HG02938 (cell line): ENCODE data around the gene ADH5.
"Not testable (repeated sequence)": the region's sequence is repeated elsewhere in the genome, so short reads cannot be mapped to it uniquely, and the experiment has no call there.

Experiments used
- ATAC-seq: cut with Tn5 transposase; IDR thresholded peaks from one replicate; pipeline ENCODE4 v1.9.1; 2021; ENCODE audit warnings: mild to moderate bottlenecking, moderate library complexity; ENCODE audit not compliant: unreplicated experiment

Gene ADH5

DNA sequence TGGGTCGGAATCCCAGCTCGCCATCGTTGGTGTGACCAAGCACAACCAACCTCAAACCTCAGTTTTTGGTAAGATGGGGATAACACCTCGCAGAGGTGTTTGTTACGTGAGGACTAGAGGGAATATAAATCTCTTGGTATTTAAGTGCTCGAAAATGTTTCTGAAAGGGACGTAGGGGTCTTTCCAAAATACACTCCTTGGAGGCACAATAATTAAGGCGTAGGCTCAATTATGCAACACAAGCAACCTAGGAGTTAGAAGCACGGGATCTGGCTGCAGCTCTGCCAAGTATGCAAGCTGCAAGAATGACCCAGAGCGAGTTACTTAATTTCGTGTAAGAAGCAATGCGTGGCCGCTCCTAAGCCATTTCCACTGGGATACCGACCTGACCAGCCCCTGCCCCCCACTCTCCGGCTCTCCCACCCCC is 552 bp downstream of the ADH5 start:
- ATAC-seq = peak; percentile 30

DNA sequence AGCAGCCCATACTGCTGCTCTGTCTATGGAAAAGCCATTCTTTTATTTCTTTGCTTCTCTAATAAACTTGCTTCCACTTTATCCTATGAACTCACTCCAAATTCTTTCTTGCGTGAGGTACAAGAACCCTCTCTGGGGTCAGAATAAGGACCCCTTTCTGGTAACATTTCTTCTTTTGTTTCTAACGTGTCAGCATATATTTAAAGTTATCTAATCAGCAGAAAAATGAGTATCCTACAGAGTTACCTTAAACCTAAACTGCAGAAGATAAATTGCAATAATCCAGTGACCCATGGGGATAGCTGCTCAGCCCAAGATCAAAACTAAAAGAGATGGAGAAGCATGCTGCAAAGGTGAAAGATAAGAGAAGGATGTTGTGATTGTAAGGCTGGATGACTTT is 4.0 kb downstream of the ADH5 start:
- ATAC-seq = no peak

DNA sequence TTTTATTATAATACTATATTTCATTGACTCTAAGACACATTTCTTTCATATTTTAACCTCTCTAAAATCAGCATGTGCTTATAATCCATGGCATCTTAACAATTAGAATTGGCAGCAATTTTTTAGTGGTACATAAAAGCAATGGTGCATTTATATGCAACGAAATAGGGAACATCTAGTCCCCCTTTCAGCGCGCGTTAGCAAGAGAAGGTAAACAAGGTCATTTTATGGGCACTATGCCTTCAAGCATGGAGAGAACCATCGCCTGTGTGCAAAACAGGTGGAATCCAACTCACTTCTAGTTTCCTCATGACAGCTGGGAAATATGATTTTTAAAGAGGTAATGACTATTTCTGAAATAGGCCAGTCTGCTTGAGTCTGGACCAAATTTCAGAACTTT is 6.4 kb downstream of the ADH5 start:
- no peak for ATAC-seq

DNA sequence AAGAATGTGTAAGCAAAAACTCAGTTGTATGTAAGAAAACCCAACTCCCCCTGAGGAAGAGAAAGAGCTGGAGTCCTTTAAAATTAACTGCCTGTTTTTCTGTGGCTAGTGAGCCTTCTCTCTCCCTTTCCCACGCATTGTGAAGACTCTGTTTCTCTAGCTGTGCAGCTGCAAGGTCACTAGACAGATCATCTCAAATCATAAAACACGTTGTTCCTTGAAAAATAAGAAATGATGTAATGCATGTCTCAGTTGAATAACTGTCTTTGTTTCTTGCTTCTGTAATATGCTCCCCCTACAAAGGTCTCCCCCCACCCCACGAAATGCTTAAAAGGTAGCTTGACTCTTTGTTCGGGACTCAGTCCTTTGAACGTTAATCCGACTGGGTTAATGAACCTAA is 7.7 kb downstream of the ADH5 start:
- not testable (repeated sequence) for ATAC-seq

DNA sequence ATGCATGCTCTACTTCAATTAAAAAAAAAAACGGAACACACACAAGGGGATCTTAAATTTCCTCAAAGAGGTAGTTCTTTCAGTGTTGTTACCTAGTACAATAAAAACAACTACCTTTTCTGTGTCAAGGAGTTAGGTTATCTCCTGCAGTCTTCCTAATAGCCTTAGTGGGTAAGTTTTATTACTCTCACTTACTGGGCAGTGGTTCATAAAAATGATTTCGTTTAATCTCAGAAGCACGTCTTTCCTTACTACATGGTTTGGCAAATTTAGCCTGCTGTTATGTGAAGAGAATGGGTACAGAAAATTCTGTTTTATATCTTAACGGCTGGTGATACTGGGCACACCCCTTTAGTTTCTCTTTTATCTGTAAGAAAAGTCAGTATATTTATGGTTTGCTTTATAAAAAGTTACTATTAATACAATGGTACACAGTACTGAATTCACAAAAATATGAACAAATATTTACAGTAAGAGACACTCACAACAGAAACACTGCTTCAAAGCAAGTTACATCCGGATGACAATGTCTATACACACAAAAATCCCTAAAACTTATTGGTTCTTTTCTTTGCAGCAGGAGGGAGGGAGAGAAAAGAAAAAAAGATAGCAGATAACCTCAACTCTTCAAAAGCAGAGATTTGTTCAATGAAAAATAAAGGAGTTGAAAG is 8.8 kb downstream of the ADH5 start:
- no peak for ATAC-seq

DNA sequence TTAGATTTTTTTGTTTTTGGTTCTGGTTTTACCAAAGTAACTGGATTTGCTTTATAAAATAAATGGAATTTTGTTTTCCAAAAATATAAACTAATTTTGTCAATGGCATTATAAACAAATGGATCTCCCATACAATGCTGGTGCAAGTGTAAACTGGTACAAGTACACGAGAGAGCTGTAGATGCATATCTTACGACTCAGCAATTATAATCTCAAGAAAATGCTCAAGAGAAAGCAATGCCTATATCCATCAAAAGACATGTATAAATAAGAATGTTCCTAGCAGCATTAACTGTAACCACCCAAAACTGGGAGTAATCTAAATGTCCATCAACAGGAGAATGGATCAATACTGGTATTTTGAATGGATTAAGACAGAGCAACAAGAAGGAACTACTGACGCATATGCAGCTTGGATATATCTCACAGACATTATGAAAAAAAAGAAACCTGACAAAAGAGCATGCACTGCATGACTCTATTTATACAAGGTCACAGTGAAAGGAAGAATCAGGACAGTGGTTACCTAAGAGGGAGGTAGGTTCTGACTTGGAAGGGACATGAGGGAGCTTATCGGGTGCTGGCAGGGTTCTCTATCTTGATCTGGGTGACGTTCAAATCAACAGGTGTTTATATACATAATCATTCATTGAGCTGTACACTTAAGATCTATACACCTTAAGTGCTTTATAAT is 9.5 kb downstream of the ADH5 start:
- no peak for ATAC-seq

DNA sequence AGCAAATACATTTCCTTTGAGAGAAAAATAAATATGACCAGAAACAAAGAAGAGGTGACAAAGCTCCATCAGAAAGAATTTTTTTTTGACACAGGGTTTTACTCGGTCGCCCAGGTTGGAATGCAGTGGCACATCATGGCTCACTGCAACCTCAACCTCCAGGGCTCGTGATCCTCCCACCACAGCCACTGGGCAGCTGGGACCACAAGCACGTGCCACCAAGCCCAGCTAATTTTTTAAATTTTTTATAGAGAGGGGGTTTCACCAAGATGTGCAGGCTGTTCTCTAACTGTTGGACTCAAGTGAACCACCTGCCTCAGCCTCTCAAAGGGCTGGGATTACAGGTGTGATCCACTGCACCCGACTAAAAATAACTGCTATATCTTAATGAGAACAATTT is 10.3 kb downstream of the ADH5 start:
- ATAC-seq = no peak

DNA sequence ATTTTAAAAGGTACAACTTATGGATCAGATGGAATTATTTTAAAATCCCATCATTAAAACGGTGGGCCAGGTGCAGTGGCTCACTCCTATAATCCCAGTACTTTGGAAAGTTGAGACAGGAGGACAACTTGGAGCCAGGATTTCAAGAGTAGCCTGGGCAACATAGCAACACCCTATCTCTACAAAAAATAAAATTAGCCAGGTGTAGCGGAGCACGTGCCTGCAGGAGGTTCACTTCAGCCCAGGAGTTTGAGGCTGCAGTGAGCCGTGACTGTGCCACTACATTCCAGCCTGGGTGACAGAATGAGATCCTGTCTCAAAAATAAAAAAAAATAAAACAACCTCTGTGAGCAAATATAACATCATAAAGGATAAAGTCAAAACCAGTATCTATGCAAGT is 11.4 kb downstream of the ADH5 start:
- ATAC-seq = no peak

DNA sequence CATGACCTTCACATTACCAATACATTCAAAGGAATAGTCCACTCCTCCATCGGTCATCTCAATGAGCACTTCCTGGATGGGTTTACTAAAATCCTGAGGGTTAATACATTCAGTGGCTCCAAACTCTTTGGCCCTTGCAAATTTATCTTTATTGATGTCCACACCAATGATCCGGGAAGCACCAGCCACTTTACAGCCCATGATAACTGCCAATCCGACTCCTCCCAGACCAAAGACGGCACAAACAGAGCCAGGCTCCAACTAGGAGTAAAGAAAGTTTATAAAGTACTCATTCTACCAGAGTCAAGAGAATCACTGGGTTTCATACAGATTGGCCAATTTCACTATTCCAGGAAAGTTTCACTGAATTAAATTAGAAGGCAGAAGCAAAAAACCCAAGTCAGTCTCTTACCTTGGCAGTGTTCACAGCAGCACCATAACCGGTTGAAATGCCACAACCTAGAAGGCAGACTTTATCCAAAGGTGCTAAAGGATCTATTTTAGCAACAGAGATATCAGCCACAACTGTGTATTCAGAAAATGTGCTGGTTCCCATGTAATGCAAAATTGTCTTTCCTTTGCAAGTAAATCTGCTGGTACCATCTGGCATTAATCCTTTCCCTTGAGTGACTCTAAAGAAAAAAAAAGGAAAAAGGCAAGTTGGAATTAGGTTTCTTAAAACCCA is 12.2 kb downstream of the ADH5 start:
- ATAC-seq = no peak

DNA sequence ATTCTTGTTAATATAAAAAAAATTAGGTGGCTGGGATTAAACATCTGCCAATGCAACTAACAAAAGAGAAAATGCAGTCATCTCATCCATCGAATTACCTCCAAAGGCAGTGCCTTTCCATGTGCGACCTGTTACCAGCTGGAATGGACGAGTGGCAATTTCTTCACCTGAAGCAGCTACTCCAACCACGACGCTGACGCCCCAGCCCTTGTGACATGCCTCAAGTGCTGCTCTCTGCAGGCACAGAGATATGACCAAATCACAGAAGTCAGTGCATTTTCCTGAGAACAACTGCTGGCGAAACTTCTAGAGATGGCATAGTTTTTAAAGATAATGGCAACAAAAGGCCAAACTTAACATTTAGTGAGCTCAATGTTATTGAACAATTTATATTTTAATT is 13.8 kb downstream of the ADH5 start:
- no peak for ATAC-seq

DNA sequence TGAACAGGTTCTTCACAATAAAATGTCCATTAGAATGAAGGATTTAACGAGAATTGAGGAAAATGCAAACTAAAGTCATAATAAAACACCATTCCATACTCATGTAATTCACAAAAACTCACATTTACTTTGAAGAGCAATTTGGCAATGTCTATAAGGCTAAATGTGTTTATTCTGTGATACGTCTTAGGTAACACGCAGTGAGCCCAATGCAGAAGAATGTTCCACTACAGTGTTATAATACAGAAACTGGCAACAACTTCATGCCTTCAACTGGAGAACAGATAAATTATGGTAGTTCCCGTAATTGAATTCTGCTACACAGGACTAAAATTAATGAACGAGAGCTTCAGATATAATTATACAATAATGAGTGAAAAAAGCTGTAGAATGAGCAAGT is 17.4 kb downstream of the ADH5 start:
- no peak for ATAC-seq

DNA sequence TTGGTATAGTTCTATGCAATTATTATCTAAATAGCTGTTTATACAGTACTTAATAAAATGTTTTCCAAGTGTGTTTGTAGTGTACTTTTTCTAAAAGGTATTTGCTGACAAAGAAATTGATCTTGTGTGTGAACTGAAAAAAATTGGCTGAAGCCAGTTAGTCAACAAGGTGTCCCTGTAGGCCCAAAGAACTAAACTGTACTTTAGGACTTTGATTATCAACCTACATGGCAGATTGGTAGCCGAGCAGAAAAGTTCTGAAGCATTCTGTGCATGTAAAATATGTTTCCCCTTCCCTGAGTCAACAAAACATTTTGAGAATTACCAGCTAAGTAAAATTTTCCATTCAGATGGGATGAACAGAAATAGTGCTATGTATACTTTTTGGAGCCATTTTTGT is 21.0 kb downstream of the ADH5 start:
- no peak for ATAC-seq

DNA sequence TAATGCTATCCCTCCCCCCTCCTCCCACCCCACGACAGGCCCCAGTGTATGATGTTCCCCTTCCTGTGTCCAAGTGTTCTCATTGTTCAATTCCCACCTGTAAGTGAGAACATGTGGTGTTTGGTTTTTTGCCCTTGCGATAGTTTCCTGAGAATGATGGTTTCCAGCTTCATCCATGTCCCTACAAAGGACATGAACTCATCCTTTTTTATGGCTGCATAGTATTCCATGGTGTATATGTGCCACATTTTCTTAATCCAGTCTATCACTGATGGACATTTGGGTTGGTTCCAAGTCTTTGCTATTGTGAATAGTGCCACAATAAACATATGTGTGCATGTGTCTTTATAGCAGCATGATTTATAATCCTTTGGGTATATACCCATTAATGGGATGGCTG is 23.1 kb downstream of the ADH5 start:
- not testable (repeated sequence) for ATAC-seq

DNA sequence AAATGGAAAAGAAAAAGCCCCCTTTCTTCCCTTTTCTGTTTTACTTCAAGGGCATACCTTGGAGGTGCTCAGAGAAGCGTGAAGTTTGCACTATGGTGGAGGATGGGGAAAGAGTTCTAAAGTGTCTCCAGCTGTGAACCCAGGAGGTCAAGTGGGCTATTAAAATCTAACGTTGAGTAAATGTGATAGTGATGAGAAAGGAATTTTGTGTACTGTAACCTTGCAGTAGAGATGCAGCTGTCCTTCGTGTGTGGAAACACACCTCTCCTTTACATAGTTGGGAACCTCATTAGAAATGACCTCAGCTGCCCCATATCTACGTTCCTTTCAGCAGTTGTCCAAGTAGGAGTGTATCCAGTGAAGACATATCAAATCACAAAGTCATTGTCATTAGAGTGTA is 26.5 kb downstream of the ADH5 start:
- ATAC-seq = no peak

DNA sequence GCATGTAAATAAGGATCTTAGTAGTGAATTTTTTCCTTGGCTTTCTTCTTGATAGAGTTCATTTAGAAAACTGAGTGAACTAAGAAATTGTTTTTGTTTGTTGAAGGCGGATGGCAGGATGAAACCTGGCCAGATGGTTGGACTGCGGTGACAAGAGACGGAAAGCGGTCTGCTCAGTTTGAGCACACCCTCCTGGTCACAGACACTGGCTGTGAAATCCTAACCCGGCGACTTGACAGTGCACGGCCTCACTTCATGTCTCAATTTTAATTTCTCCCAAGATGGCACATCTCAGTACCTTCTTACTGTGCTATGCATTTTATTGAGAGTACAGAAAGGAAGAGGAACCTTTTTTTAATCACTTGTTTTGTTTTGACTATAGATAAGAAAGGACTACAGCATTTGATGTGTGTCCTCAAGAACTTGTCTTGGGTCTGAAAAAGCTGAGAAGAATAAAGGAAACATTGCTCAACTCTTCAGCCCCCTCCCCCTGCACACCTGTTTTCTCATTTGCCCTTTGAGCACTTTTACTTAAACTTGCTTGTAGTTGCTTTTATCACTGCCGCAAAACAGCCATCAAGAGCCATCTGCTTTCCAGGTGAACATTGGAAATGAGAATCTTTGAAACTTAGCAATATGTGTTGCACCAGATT is 27.4 kb downstream of the ADH5 start:
- ATAC-seq = no peak

DNA sequence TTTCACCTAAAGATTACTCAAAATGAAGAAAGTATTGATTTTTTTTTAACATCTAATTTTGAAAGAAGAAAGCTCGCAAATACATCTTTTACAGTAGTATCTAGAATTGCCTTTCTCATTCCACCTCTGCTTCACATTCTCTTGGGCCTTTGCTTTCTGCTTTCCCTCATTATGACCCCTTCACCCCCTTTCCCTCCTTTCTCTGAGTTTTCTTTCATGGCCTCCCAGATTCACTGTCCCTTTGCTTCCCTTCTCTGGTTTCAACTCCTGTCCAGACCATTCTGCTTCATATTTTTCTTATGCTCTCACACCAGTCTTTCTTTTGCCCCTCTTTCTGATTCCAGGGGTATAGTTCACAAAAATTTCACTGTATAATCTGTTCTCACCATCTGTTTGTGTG is 29.0 kb downstream of the ADH5 start:
- ATAC-seq = no peak

DNA sequence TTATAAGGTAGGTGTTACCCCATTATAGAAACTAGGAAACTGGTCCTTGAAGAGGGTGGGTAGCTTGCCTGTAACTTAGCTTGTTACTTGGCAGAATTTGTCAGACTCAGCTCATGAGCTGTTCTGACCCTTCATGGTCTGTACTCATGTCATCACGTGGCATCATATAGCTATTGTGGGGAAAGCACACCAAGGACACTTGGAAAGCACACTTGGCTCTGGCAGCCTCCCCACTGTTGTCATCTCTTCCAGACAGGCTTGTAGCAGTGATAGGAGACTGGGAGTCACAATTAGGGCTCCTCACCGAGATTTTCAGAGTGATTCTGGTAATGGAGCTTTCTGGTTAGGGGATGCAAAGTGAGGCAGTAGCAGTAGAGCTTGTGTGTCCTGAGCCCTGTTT is 30.4 kb downstream of the ADH5 start:
- ATAC-seq = no peak

DNA sequence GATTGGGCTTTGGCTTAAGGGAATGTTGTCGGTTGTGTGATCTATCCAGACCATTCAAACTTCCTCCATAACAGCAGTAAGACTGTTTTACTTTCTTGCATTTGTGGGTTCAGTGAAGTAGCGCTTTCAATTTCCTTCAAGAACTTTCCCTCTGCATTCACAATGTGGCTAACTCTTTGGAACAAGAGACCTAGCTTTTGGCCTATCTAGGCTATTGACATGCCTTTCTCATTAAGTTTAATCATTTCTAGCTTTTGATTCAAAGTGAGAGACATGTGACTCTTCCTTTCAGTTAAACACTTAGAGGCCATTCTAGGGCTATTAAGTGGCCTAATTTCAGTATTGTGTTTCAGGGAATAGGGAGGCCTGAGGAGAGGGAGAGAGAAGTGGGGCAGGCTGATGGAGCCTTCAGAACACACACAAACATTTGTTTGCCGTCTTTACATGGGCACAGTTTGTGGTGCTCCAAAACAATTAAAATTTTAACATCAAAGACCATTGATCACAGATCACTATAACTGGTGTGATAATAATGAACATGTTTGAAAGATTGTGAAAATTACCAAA is 34.1 kb downstream of the ADH5 start:
- peak; percentile 53 for ATAC-seq

DNA sequence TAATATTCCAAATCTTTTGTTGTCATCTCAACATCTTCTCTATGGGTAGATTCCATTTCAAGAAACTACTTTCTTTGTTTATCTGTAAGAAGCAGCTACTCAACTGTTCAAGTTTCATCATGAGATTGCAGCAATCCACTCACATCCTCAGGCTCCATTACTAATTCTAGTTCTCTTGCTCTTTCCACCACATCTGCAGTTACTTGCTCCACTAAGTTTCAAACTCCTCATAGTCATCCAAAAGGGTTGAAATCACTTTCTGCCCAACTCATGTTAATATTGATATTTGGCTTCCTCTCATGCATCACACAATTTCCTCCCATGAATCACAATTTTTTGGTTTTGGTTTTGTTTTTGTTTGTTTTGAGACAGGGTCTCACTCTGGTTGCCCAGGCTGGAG is 35.7 kb downstream of the ADH5 start:
- ATAC-seq = no peak

DNA sequence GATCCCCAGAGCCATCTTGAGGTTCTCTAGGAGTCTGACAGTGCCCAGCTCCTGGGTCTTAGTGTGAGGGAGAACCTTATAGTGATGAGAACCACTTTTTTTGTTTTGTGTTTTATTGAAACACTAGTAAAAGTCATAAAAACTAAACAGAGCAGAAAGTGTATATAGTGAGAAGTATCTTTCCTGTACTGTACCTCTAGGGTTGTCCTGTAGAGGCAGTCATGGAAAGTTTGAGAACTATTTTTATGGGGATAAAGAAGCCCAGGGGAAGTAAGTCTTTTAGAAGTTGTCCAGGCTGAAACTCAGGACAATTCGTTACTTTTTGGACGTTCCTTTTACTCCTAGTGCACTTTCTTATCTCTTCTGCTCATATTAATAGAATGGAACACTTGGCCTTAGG is 40.9 kb downstream of the ADH5 start:
- no peak for ATAC-seq

DNA sequence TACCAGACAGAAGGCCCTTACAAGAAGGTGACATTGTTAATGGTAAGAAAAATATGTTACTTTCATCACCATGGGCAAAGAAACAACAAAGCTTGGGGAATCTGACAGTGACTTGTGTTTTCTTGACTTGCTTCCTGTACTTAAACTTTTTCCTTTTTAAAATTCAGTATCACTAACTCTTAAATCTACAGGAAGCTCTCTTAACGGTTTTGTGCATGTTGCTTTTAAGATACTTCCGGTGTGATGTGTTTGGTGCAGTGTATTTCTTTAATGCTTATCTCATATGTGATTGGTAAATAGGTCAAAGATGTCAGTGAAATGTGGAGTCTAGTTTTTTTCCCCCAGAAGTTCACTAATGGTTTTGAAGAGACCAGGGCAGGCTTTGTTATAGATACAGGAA is 45.2 kb downstream of the ADH5 start:
- ATAC-seq = no peak
